Left renal pelvis (tissue), 4 donors: ENCODE results near the gene ROR1. TPM values are rescaled to one million over a fixed set of nuclear protein-coding genes. Genes with fewer than 3 reads are reported as not detected.

Experiments used
- DNase-seq, 4 donors: peaks; one replicate each; pipeline ENCODE4 v3.0.0-alpha.2; 2013; ENCODE audit warnings: low read depth in 4 of 4, low spot score in 3 of 4
- polyA plus RNA-seq, 4 donors: library from polyadenylated mRNA; unstranded; fragments of 120-200 nt; gene quantifications; one replicate each; pipeline ENCODE4 v1.2.1, GENCODE V29; 2013; ENCODE audit not compliant: insufficient read length in 4 of 4

The ROR1 gene
- polyA plus RNA-seq, 4 donors = 28.2 to 116 (median 39.3) TPM

- DNase-seq = no peak
Measured at GRCh38 chr1:63955370-63956145, 181.7 kb downstream of the ROR1 start.

GRCh38 chr1:63958556-63958955, 184.7 kb downstream of the ROR1 start:
- DNase-seq = no peak

- DNase-seq = no peak
Measured at GRCh38 chr1:63960326-63960725, 186.5 kb downstream of the ROR1 start.

- no peak for DNase-seq
Measured at GRCh38 chr1:63966016-63966415, 192.2 kb downstream of the ROR1 start.

- no peak for DNase-seq
Measured at GRCh38 chr1:63967901-63968300, 194.1 kb downstream of the ROR1 start.

GRCh38 chr1:63968663-63969440, 195.0 kb downstream of the ROR1 start:
- no peak for DNase-seq

- no peak for DNase-seq
Measured at GRCh38 chr1:63969441-63969901, 195.7 kb downstream of the ROR1 start.

- no peak for DNase-seq
Measured at GRCh38 chr1:63971557-63971956, 197.7 kb downstream of the ROR1 start.

- no peak for DNase-seq
Measured at GRCh38 chr1:63973005-63973419, 199.2 kb downstream of the ROR1 start.

- no peak for DNase-seq
Measured at GRCh38 chr1:63974966-63975365, 201.1 kb downstream of the ROR1 start.

GRCh38 chr1:63975481-63975880, 201.7 kb downstream of the ROR1 start:
- no peak for DNase-seq

GRCh38 chr1:63976006-63976405, 202.2 kb downstream of the ROR1 start:
- no peak for DNase-seq

- no peak for DNase-seq
Measured at GRCh38 chr1:63977466-63977865, 203.6 kb downstream of the ROR1 start.

GRCh38 chr1:63980740-63981407, 207.1 kb downstream of the ROR1 start:
- DNase-seq = no peak

- no peak for DNase-seq
Measured at GRCh38 chr1:63981408-63981773, 207.6 kb downstream of the ROR1 start.

- DNase-seq = no peak
Measured at GRCh38 chr1:63982201-63982600, 208.4 kb downstream of the ROR1 start.

GRCh38 chr1:63983391-63984256, 209.8 kb downstream of the ROR1 start:
- no peak for DNase-seq

GRCh38 chr1:63984257-63984929, 210.6 kb downstream of the ROR1 start:
- no peak for DNase-seq

- no peak for DNase-seq
Measured at GRCh38 chr1:63984930-63985290, 211.1 kb downstream of the ROR1 start.
